MM.1S (cell line): Measurements from ENCODE around the gene MLKL.

ENCODE experiments used
- DNase-seq: peaks from one replicate; pipeline ENCODE4 v3.0.0-alpha.2; 2015
- H2AFZ ChIP-seq: fragments of 300-600 bp; sonication (generic); 2 replicates; pipeline ENCODE4 v1.6.0; 2016; ENCODE audit warnings: antibody characterized with exemption, low read length
- H3F3A ChIP-seq: fragments of 300-600 bp; sonication (generic); 2 replicates; pipeline ENCODE4 v1.6.1; 2016; ENCODE audit warnings: mild to moderate bottlenecking, antibody characterized with exemption, low read length, moderate library complexity, mixed read lengths; ENCODE audit not compliant: insufficient read depth
- H3K27ac ChIP-seq: fragments of 300-600 bp; sonication (generic); 2 replicates; pipeline ENCODE4 v1.5.1; 2016; ENCODE audit warnings: mild to moderate bottlenecking, low read length
- H3K27me3 ChIP-seq: fragments of 300-600 bp; sonication (generic); replicated peaks from 2 replicates; pipeline ENCODE4 v1.6.0; 2016; ENCODE audit warnings: low read length; ENCODE audit not compliant: insufficient read depth
- H3K36me3 ChIP-seq: fragments of 300-600 bp; sonication (generic); replicated peaks from 2 replicates; pipeline ENCODE4 v1.6.1; 2016; ENCODE audit warnings: mild to moderate bottlenecking, low read length, mixed read lengths; ENCODE audit not compliant: insufficient read depth
- H3K4me1 ChIP-seq: fragments of 300-600 bp; sonication (generic); 2 replicates; pipeline ENCODE4 v1.6.1; 2016; ENCODE audit warnings: low read length, mixed read lengths
- H3K4me2 ChIP-seq: fragments of 300-600 bp; sonication (generic); 2 replicates; pipeline ENCODE4 v1.6.0; 2016; ENCODE audit warnings: low read depth, low read length
- H3K4me3 ChIP-seq: fragments of 300-600 bp; sonication (generic); 2 replicates; pipeline ENCODE4 v1.5.1; 2016; ENCODE audit warnings: low read length, mixed read lengths
- H3K79me2 ChIP-seq: fragments of 300-600 bp; sonication (generic); 2 replicates; pipeline ENCODE4 v1.6.1; 2016; ENCODE audit warnings: mixed run types, low read length, mixed read lengths
- H3K9ac ChIP-seq: fragments of 300-600 bp; sonication (generic); 2 replicates; pipeline ENCODE4 v1.6.1; 2016; ENCODE audit warnings: low read length, mixed read lengths
- H3K9me2 ChIP-seq: fragments of 300-600 bp; sonication (generic); replicated peaks from 2 replicates; pipeline ENCODE4 v1.6.1; 2016; ENCODE audit warnings: mild to moderate bottlenecking, low read length, mixed read lengths; ENCODE audit not compliant: insufficient read depth
- H3K9me3 ChIP-seq: fragments of 300-600 bp; sonication (generic); replicated peaks from 2 replicates; pipeline ENCODE4 v1.6.1; 2016; ENCODE audit warnings: mild to moderate bottlenecking, low read length, mixed read lengths; ENCODE audit not compliant: insufficient read depth
- H4K20me1 ChIP-seq: fragments of 300-600 bp; sonication (generic); 2 replicates; pipeline ENCODE4 v1.6.1; 2016; ENCODE audit warnings: mild to moderate bottlenecking, low read length, moderate library complexity, mixed read lengths; ENCODE audit not compliant: insufficient read depth
- EZH2 ChIP-seq: fragments of 300-600 bp; sonication (generic); optimal IDR thresholded peaks from 2 replicates; pipeline ENCODE3; 2017; ENCODE audit warnings: low read depth, mild to moderate bottlenecking, antibody characterized with exemption, low read length, mixed read lengths
- EZH2phosphoT487 ChIP-seq: fragments of 300-600 bp; sonication (generic); IDR thresholded peaks from 2 replicates; pipeline ENCODE4 v1.6.1; 2018; ENCODE audit warnings: antibody characterized with exemption, low read length
- TF ChIP-seq, protein P1 (sequence below): fragments of 300-600 bp; sonication (generic); IDR thresholded peaks from 2 replicates; pipeline ENCODE4 v1.5.1; 2016; ENCODE audit warnings: antibody characterized with exemption, low read length, mixed read lengths

The MLKL gene

DNA sequence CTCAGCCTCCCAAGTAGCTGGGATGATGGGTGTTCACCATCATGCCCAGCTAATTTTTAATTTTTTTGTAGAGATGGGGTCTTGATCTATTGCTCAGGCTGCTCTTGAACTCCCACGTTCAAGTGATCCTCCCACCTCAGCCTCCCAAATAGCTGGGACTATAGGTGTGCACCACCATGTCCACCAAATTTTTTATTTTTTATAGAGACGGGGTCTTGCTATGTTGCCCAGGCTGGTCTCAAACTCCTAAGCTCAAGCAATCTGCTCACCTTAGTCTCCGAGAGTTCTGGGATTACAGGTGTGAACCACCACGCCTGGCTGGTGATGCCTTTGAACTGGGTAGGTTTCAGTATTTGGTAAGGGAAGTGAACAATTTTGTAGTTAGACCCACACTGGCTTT is 43.9 kb upstream of the MLKL start:
- TF ChIP-seq EZH2 (no peak), EZH2phosphoT487 (no peak)
- TF ChIP-seq, protein P1, sequence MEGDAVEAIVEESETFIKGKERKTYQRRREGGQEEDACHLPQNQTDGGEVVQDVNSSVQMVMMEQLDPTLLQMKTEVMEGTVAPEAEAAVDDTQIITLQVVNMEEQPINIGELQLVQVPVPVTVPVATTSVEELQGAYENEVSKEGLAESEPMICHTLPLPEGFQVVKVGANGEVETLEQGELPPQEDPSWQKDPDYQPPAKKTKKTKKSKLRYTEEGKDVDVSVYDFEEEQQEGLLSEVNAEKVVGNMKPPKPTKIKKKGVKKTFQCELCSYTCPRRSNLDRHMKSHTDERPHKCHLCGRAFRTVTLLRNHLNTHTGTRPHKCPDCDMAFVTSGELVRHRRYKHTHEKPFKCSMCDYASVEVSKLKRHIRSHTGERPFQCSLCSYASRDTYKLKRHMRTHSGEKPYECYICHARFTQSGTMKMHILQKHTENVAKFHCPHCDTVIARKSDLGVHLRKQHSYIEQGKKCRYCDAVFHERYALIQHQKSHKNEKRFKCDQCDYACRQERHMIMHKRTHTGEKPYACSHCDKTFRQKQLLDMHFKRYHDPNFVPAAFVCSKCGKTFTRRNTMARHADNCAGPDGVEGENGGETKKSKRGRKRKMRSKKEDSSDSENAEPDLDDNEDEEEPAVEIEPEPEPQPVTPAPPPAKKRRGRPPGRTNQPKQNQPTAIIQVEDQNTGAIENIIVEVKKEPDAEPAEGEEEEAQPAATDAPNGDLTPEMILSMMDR, result no peak

DNA sequence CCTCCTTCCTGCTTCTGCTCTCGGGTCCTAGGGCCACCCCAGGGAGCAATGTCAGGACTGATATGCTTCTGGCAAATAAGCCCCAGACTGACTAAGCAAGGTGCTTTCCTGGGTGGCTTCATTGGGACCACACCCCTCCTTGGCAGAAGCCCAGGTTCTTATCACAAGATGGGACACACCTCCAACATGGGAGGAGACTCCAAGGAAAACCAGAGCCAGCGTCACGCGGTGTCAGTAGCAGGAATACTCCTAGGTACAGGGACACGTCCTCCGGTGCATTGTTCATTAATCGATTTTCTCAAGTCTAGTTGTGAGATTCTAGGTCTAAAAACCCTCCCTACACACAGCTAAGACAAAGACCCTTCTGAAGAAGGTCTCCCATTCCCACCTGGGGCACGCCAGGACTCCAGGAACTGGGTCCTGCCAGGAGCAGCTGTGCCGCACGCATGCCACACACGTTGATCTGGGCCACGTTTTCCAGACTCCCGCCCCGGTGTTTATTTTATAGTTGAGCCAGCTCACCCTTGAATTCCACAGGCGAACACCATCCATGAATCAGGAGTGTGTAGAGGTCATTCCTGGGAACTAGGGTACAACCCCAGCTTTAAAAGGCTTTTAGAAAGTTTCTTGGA is 43.1 kb upstream of the MLKL start:
- no peak for DNase-seq
- Histone ChIP-seq H3K36me3 (no peaks in the 10 kb centered on the region), H3K4me1 (no peaks in the 10 kb centered on the region), H3F3A (no peaks in the 10 kb centered on the region), H2AFZ (no peak overlapping the region), H3K9me3 (no peaks in the 10 kb centered on the region), H3K79me2 (no peaks in the 10 kb centered on the region), H3K4me2 (no peak overlapping the region), H3K27ac (no peak overlapping the region), H3K9me2 (no peaks in the 10 kb centered on the region), H3K4me3 (no peak overlapping the region), H4K20me1 (no peaks in the 10 kb centered on the region), H3K27me3 (no peaks in the 10 kb centered on the region), H3K9ac (no peak overlapping the region)
- TF ChIP-seq EZH2, result no peak
- TF ChIP-seq, protein P1, result no peak
- no peak for TF ChIP-seq EZH2phosphoT487

More for the DNA sequence above, 43.9 kb upstream of the MLKL start:
- H3K9ac ChIP-seq, result no peak overlapping the region
- no peaks in the 10 kb centered on the region for H3K27me3 ChIP-seq
- no peaks in the 10 kb centered on the region for H4K20me1 ChIP-seq
- H3K79me2 ChIP-seq, result no peaks in the 10 kb centered on the region
- no peak overlapping the region for H2AFZ ChIP-seq
- no peaks in the 10 kb centered on the region for H3K4me1 ChIP-seq
- no peaks in the 10 kb centered on the region for H3K36me3 ChIP-seq
- no peaks in the 10 kb centered on the region for H3K9me3 ChIP-seq
- H3K4me2 ChIP-seq, result no peak overlapping the region
- H3K9me2 ChIP-seq, result no peaks in the 10 kb centered on the region
- H3F3A ChIP-seq, result no peaks in the 10 kb centered on the region
- no peak overlapping the region for H3K27ac ChIP-seq
- DNase-seq, result no peak
- no peak overlapping the region for H3K4me3 ChIP-seq

DNA sequence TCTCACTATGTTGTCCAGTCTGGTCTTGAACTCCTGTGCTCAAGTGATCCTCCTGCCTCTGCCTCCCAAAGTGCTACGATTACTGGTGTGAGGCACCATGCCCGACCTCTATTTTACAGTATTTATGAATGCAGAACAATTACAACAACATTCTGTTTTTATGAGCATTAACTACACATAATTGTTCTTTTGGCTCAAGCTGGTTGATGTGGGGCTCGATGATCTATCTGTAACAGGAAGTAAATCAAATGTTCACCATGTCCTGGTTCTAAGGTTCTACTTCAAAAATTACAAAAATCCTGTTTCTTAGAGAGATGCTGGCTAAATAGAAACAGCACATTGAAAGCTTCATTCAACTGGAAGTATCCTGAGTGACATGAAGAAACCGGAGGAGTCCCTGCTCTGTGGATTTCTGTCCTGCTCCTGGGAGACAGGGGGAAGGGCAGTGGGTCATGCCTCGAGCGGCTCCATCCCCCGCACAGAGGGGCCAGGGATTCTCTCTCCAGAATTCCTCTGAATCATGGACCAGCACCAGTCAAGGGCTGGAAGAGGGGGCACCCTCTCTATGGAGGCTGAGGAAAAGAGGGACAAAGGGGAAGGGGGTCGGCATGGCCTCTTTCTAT is 42.5 kb upstream of the MLKL start:
- no peaks in the 10 kb centered on the region for H3K9me3 ChIP-seq
- H3K27ac ChIP-seq, result no peak overlapping the region
- DNase-seq, result no peak
- H4K20me1 ChIP-seq, result no peaks in the 10 kb centered on the region
- TF ChIP-seq, protein P1, result no peak
- TF ChIP-seq EZH2, result no peak
- TF ChIP-seq EZH2phosphoT487, result no peak
- no peaks in the 10 kb centered on the region for H3K27me3 ChIP-seq
- H3F3A ChIP-seq, result no peaks in the 10 kb centered on the region
- no peak overlapping the region for H3K4me3 ChIP-seq
- H3K9ac ChIP-seq, result no peak overlapping the region
- H2AFZ ChIP-seq, result no peak overlapping the region
- H3K4me2 ChIP-seq, result no peak overlapping the region
- no peaks in the 10 kb centered on the region for H3K36me3 ChIP-seq
- H3K79me2 ChIP-seq, result no peaks in the 10 kb centered on the region
- no peaks in the 10 kb centered on the region for H3K4me1 ChIP-seq
- H3K9me2 ChIP-seq, result no peaks in the 10 kb centered on the region
